Choroid plexus epithelial cell (primary cell): ENCODE measurements around the gene LRRC75A.

ENCODE experiments used
- DNase-seq: peaks from one replicate; pipeline ENCODE4 v3.0.0-alpha.2; 2010; ENCODE audit warnings: low read depth
- H3K4me3 ChIP-seq: 2 replicates; pipeline ENCODE4 v1.5.1; 2011; ENCODE audit warnings: low read depth, mild to moderate bottlenecking, control low read depth, low read length, moderate library complexity
- CTCF ChIP-seq: conservative IDR thresholded peaks from 2 replicates; pipeline ENCODE4 v1.5.1; 2011; ENCODE audit warnings: low read depth, mild to moderate bottlenecking, control low read depth, inconsistent platforms, low read length, moderate library complexity

Gene LRRC75A

GRCh38 chr17:16473044-16474011, 18.7 kb downstream of the LRRC75A start:
- no peak for TF ChIP-seq CTCF
- H3K4me3 ChIP-seq, result no peak overlapping the region
- DNase-seq, result no peak

GRCh38 chr17:16472539-16472938, 19.5 kb downstream of the LRRC75A start:
- H3K4me3 ChIP-seq, result no peak overlapping the region
- TF ChIP-seq CTCF, result no peak
- DNase-seq, result no peak

GRCh38 chr17:16471295-16471694, 20.7 kb downstream of the LRRC75A start:
- no peak for DNase-seq
- TF ChIP-seq CTCF, result no peak
- H3K4me3 ChIP-seq, result no peak overlapping the region

- DNase-seq, result no peak
- peak; percentile 33 for TF ChIP-seq CTCF
- H3K4me3 ChIP-seq, result no peak overlapping the region
Measured at GRCh38 chr17:16470265-16470664, 21.7 kb downstream of the LRRC75A start.

GRCh38 chr17:16468428-16468992, 23.5 kb downstream of the LRRC75A start:
- no peak for DNase-seq
- no peak for TF ChIP-seq CTCF

GRCh38 chr17:16467886-16468285, 24.1 kb downstream of the LRRC75A start:
- DNase-seq, result no peak
- no peak overlapping the region for H3K4me3 ChIP-seq
- TF ChIP-seq CTCF, result no peak

More at GRCh38 chr17:16468428-16468992, 23.5 kb downstream of the LRRC75A start:
- no peak overlapping the region for H3K4me3 ChIP-seq

DNA sequence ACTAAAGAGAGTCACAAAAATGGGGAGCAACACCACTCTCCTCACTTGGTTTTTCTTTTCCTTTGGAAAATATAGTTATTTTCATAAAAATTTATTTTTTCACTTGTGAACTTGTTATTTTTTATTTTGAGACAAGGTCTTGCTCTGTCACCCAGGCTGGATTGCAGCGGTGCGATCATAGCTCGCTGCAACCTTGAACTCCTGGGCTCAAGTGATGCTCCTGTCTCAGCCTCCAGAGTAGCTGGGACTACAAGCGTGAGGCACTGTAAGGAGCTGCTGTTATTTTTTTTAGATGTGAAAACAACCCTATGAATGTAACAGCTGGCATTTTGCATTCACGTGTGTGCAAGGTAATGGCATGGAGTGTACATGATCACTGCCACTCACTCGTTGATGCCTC, 24.9 kb downstream of the LRRC75A start:
- no peak for TF ChIP-seq CTCF
- no peak overlapping the region for H3K4me3 ChIP-seq
- no peak for DNase-seq
